Gastrocnemius medialis (tissue), 4 donors: ENCODE data around the gene PIK3IP1. TPM values are rescaled to one million over a fixed set of nuclear protein-coding genes. Genes with fewer than 3 reads are reported as not detected.

Experiments used
- ATAC-seq, 2 donors: fragments of 150-250 bp; one replicate each; pipeline ENCODE4 v1.9.1; 2016
- DNase-seq, 2 donors: peaks; one replicate each; pipeline ENCODE4 v3.0.0-alpha.2; 2019
- H3K27ac ChIP-seq, 4 donors: fragments of 200-600 bp; sonication (generic); 1 replicate in 1 of 4; 2 replicates in 3 of 4; pipeline ENCODE4 v1.5.1; 2016 to 2018; ENCODE audit warnings: mild to moderate bottlenecking in 2 of 4, moderate library complexity in 1 of 4
- H3K27me3 ChIP-seq, 3 donors: fragments of 200-600 bp; sonication (generic) in 2 of 3; 1 replicate in 1 of 3; 2 replicates in 2 of 3; pipeline versions ENCODE4 v1.5.1 to v1.6.0; 2016 to 2019; ENCODE audit warnings: mild to moderate bottlenecking in 1 of 3, moderate library complexity in 1 of 3
- H3K36me3 ChIP-seq, 2 donors: fragments of 200-600 bp; sonication (generic) in 1 of 2; one replicate each; pipeline ENCODE4 v1.5.1; 2017 to 2018
- H3K4me1 ChIP-seq, 2 donors: fragments of 200-600 bp; sonication (generic) in 1 of 2; one replicate each; pipeline ENCODE4 v1.5.1; 2016 to 2017; ENCODE audit warnings: mild to moderate bottlenecking in 2 of 2
- H3K4me3 ChIP-seq, 4 donors: fragments of 200-600 bp; sonication (generic) in 3 of 4; 1 replicate in 1 of 4; 2 replicates in 3 of 4; pipeline ENCODE4 v1.5.1; 2016 to 2019; ENCODE audit warnings: mild to moderate bottlenecking in 2 of 4
- H3K9me3 ChIP-seq, 3 donors: fragments of 200-600 bp; sonication (generic) in 2 of 3; 1 replicate in 1 of 3; 2 replicates in 2 of 3; pipeline ENCODE4 v1.5.1; 2016 to 2019
- POLR2A ChIP-seq, 2 donors: fragments of 450-650 bp; IDR thresholded peaks; one replicate each; pipeline ENCODE4 v1.6.1; 2017; ENCODE audit warnings: antibody characterized with exemption in 2 of 2, mild to moderate bottlenecking in 2 of 2, moderate library complexity in 2 of 2
- in situ Hi-C, 4 donors: fragments of 200-750 bp; cut with MboI; loops; one replicate each; pipeline versions ENCODE4 v1.15.0 to v1.8.0; 2017; ENCODE audit warnings: low sequenced_read_pairs in 4 of 4
- intact Hi-C: fragments of 100-400 bp; cut with DNase I; formaldehyde crosslinking; loops from one replicate; pipeline ENCODE4 v1.15.1; 2023; ENCODE audit warnings: low total_unique reads
- total RNA-seq, 4 donors: library from RNA; depleted of rRNA; stranded (reverse); fragments of >200 nt; gene quantifications; one replicate each; pipeline versions ENCODE4 v1.1.0 to v1.2.3, GENCODE V29; 2016
- TF ChIP-seq, protein P1 (sequence below), 5 experiments: fragments of 450-650 bp in 3 of 5; fragments of 200-600 bp in 2 of 5; sonication (generic) in 2 of 5; IDR thresholded peaks in 4 of 5; conservative IDR thresholded peaks in 1 of 5; 1 replicate in 4 of 5; 2 replicates in 1 of 5; pipeline ENCODE4 v1.5.1; 2016 to 2019; ENCODE audit warnings: antibody characterized with exemption in 5 of 5, mild to moderate bottlenecking in 3 of 5, moderate library complexity in 3 of 5

Gene PIK3IP1
- total RNA-seq, 4 donors from 2014 or later: 11.2 to 28.3 (median 14.5) TPM

DNA sequence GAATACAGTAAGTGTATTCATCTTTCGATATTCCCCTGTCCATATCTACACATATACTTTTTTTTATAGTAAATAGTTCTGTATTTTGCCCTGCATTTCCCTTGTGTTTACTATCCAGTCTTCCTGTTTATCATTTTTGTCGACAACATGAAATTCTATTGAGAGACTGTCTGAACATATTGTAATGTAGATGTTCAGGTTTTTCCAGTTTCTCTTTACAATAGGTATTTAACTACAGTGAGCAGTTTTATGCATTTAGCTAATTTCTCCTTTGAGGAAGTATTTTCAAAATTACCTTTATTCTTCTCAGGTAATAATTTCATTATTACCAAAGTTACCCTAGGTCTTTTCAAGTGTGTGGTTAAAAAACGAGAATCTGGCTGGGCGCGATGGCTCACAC is 16.7 kb downstream of the PIK3IP1 start:
- ATAC-seq: no peak
- H3K4me3 ChIP-seq: no peak overlapping the region
- no peak for DNase-seq
- H3K36me3 ChIP-seq: peaks cover 0 to 28% of the 10 kb centered on the region in 2 donors
- H3K4me1 ChIP-seq: no peaks in the 10 kb centered on the region
- H3K27me3 ChIP-seq: no peaks in the 10 kb centered on the region
- TF ChIP-seq, protein P1, sequence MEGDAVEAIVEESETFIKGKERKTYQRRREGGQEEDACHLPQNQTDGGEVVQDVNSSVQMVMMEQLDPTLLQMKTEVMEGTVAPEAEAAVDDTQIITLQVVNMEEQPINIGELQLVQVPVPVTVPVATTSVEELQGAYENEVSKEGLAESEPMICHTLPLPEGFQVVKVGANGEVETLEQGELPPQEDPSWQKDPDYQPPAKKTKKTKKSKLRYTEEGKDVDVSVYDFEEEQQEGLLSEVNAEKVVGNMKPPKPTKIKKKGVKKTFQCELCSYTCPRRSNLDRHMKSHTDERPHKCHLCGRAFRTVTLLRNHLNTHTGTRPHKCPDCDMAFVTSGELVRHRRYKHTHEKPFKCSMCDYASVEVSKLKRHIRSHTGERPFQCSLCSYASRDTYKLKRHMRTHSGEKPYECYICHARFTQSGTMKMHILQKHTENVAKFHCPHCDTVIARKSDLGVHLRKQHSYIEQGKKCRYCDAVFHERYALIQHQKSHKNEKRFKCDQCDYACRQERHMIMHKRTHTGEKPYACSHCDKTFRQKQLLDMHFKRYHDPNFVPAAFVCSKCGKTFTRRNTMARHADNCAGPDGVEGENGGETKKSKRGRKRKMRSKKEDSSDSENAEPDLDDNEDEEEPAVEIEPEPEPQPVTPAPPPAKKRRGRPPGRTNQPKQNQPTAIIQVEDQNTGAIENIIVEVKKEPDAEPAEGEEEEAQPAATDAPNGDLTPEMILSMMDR (IDR thresholded peaks at IDR 0.05 in 4 of 5, conservative IDR thresholded peaks at IDR 0.05 in 1 of 5): no peak
- no peak for TF ChIP-seq POLR2A (IDR thresholded peaks at IDR 0.05)
- intact Hi-C loops: no loop called here
- in situ Hi-C loops: no loop called here
- H3K9me3 ChIP-seq: no peaks in the 10 kb centered on the region
- H3K27ac ChIP-seq: no peak overlapping the region

DNA sequence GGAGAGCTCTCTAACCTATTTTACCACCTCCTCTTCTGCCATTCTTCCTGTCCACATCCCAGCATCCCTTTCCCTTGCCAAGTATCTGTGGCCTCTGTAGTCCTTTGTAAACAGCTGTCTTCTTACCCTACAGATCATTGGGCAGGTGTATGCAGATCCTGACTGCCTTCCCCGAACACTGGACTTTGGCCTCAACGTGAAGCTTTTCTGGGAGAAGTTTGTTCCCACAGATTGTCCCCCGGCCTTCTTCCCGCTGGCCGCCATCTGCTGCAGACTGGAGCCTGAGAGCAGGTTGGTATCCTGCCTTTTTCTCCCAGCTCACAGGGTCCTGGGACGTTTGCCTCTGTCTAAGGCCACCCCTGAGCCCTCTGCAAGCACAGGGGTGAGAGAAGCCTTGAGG is 17.3 kb downstream of the PIK3IP1 start:
- Histone ChIP-seq H3K27me3 (no peaks in the 10 kb centered on the region), H3K9me3 (no peaks in the 10 kb centered on the region), H3K36me3 (peaks cover 0 to 22% of the 10 kb centered on the region in 2 donors), H3K4me3 (no peak overlapping the region), H3K27ac (no peak overlapping the region), H3K4me1 (no peaks in the 10 kb centered on the region)
- no peak for ATAC-seq
- DNase-seq: no peak
- intact Hi-C loops: no loop called here
- in situ Hi-C loops: no loop called here
- TF ChIP-seq, protein P1 (IDR thresholded peaks at IDR 0.05 in 4 of 5, conservative IDR thresholded peaks at IDR 0.05 in 1 of 5): no peak
- no peak for TF ChIP-seq POLR2A (IDR thresholded peaks at IDR 0.05)

GRCh38 chr22:31274017-31274416 is 18.3 kb downstream of the PIK3IP1 start:
- in situ Hi-C loops: loop anchor here in 1 of 4 donors (5.0 kb wide), 1 partner anchor 62 kb away; the partner anchor contains the start of gene LIMK2
- no peaks in the 10 kb centered on the region for H3K4me1 ChIP-seq
- no peak for ATAC-seq
- intact Hi-C loops: no loop called here
- H3K36me3 ChIP-seq: peaks cover 0 to 20% of the 10 kb centered on the region in 2 donors
- no peaks in the 10 kb centered on the region for H3K27me3 ChIP-seq
- no peaks in the 10 kb centered on the region for H3K9me3 ChIP-seq
- no peak overlapping the region for H3K4me3 ChIP-seq
- no peak overlapping the region for H3K27ac ChIP-seq
- TF ChIP-seq, protein P1 (IDR thresholded peaks at IDR 0.05 in 4 of 5, conservative IDR thresholded peaks at IDR 0.05 in 1 of 5): no peak
- TF ChIP-seq POLR2A (IDR thresholded peaks at IDR 0.05): no peak
- no peak for DNase-seq

- TF ChIP-seq, protein P1 (IDR thresholded peaks at IDR 0.05 in 4 of 5, conservative IDR thresholded peaks at IDR 0.05 in 1 of 5): peak; percentile 26 to 79 (median 70)
- TF ChIP-seq POLR2A (IDR thresholded peaks at IDR 0.05): no peak
- Histone ChIP-seq H3K27ac (no peak overlapping the region), H3K4me1 (no peaks in the 10 kb centered on the region), H3K36me3 (peaks cover 0 to 25% of the 10 kb centered on the region in 2 donors), H3K4me3 (no peak overlapping the region), H3K27me3 (no peaks in the 10 kb centered on the region), H3K9me3 (no peaks in the 10 kb centered on the region)
- DNase-seq (peak; percentile 29 to 43), ATAC-seq (peak; percentile 73 to 94)
- in situ Hi-C loops (loop anchor here in 1 of 4 donors (5.0 kb wide), 1 partner anchor 60 kb away; the partner anchor contains the start of gene LIMK2), intact Hi-C loops (loop anchor here (2.0 kb wide), 1 partner anchor 60 kb away; the partner anchor contains the start of gene LIMK2)
Measured at GRCh38 chr22:31272522-31273446, 19.5 kb downstream of the PIK3IP1 start.
